Measurements from ENCODE around the gene ZNF846.

DNA sequence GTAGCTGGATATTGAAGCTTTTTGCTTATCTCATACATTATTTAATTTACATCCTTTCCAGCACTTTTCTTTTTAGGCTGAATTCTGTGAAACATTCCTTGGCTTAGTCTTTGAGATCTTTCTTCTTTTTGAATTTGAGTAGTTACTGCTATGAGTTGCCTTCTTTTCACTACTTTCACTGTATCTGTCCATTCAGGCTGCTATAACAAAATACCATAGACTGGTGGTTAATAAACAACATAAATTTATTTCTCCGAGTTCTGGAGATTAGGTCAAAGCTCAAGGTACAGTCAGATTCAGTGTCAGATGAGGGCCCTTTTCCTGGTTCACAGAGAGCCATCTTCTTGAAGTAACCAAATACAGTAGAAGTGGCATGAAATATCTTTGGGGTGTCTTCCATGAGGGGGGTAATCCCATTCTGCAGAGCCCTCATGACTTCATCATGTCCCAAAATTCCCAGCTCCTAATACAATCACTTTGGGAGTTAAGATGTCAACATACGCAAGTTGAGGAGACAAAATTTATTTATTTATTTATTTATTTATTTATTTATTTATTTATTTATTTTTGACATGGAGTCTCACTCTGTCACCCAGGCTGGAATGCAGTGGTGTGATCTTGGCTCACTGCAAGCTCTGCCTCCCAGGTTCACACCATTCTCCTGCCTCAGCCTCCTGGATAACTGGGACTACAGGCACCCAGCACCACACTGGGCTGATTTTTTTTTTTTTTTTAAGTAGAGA lies 15.7 kb downstream of the ZNF846 start:
- TF ChIP-seq SIN3A (IDR thresholded peaks at IDR 0.05; ENCODE audit: borderline replicate concordance, insufficient read depth, low read length): no peak
- TF ChIP-seq, protein P1, sequence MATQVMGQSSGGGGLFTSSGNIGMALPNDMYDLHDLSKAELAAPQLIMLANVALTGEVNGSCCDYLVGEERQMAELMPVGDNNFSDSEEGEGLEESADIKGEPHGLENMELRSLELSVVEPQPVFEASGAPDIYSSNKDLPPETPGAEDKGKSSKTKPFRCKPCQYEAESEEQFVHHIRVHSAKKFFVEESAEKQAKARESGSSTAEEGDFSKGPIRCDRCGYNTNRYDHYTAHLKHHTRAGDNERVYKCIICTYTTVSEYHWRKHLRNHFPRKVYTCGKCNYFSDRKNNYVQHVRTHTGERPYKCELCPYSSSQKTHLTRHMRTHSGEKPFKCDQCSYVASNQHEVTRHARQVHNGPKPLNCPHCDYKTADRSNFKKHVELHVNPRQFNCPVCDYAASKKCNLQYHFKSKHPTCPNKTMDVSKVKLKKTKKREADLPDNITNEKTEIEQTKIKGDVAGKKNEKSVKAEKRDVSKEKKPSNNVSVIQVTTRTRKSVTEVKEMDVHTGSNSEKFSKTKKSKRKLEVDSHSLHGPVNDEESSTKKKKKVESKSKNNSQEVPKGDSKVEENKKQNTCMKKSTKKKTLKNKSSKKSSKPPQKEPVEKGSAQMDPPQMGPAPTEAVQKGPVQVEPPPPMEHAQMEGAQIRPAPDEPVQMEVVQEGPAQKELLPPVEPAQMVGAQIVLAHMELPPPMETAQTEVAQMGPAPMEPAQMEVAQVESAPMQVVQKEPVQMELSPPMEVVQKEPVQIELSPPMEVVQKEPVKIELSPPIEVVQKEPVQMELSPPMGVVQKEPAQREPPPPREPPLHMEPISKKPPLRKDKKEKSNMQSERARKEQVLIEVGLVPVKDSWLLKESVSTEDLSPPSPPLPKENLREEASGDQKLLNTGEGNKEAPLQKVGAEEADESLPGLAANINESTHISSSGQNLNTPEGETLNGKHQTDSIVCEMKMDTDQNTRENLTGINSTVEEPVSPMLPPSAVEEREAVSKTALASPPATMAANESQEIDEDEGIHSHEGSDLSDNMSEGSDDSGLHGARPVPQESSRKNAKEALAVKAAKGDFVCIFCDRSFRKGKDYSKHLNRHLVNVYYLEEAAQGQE (IDR thresholded peaks at IDR 0.05; ENCODE audit: insufficient read depth in 1 of 2, low read depth in 2 of 2, low read length in 2 of 2): no peak
- no peak for TF ChIP-seq TAF1 (IDR thresholded peaks at IDR 0.05; ENCODE audit: borderline replicate concordance, insufficient read depth, low read length)
- TF ChIP-seq POLR2AphosphoS5 (IDR thresholded peaks at IDR 0.05; ENCODE audit: low read depth, low read length): no peak

All from PFSK-1 (cell line).